Naive B cell (primary cell): ENCODE measurements around the gene TRAF3IP1. TPM values are rescaled to one million over a fixed set of nuclear protein-coding genes. Genes with fewer than 3 reads are reported as not detected.
A peak's percentile ranks its signal among the peaks of the same experiment; 100 is the strongest.

Experiments
- ATAC-seq, 2 donors: fragments of 150-1000 bp; cut with Tn5 transposase; 2 replicates each; pipeline ENCODE4 v1.10.0; 2021; ENCODE audit warnings: low read depth in 2 of 2, mild to moderate bottlenecking in 2 of 2, moderate library complexity in 2 of 2
- DNase-seq: peaks from one replicate; pipeline ENCODE4 v3.0.0; 2022
- H3K27ac Mint-ChIP-seq, 6 donors: one replicate each; pipeline ENCODE4 v1.8.0; 2020 to 2022; ENCODE audit warnings: mild to moderate bottlenecking in 6 of 6, mixed read lengths in 6 of 6, moderate library complexity in 5 of 6, inconsistent platforms in 2 of 6
- H3K27me3 Mint-ChIP-seq, 3 donors: one replicate each; pipeline ENCODE4 v1.8.0; 2021 to 2022; ENCODE audit warnings: mixed read lengths in 3 of 3, mild to moderate bottlenecking in 1 of 3
- H3K36me3 Mint-ChIP-seq, 2 donors: one replicate each; pipeline ENCODE4 v1.8.0; 2020 to 2022; ENCODE audit warnings: mixed read lengths in 2 of 2, inconsistent platforms in 1 of 2, mild to moderate bottlenecking in 1 of 2
- H3K4me1 Mint-ChIP-seq, 3 donors: one replicate each; pipeline ENCODE4 v1.8.0; 2020 to 2022; ENCODE audit warnings: mixed read lengths in 3 of 3, inconsistent platforms in 1 of 3, mild to moderate bottlenecking in 1 of 3, moderate library complexity in 1 of 3
- H3K4me3 Mint-ChIP-seq, 8 donors: one replicate each; pipeline ENCODE4 v1.8.0; 2020 to 2022; ENCODE audit warnings: mild to moderate bottlenecking in 8 of 8, mixed read lengths in 8 of 8, moderate library complexity in 8 of 8, inconsistent platforms in 2 of 8
- H3K9me3 Mint-ChIP-seq, 7 donors: one replicate each; pipeline ENCODE4 v1.8.0; 2020 to 2022; ENCODE audit warnings: mixed read lengths in 7 of 7, mild to moderate bottlenecking in 5 of 7, inconsistent platforms in 2 of 7, moderate library complexity in 1 of 7
- polyA plus RNA-seq, 6 donors: library from polyadenylated mRNA; unstranded; fragments of 300-500 nt; fragmentation: Illumina TruSeq; gene quantifications; one replicate each; pipeline ENCODE4 v1.2.3, GENCODE V29; 2021; ENCODE audit warnings: low read depth in 6 of 6

The TRAF3IP1 gene
- polyA plus RNA-seq, 6 donors from 2014 or later: 2.8 to 5.4 (median 3.5) TPM

GRCh38 chr2:238422285-238422684, 102.0 kb downstream of the TRAF3IP1 start:
- ATAC-seq (no peak), DNase-seq (no peak)
- peaks cover 0 to 6% (median 5%) of the 10 kb centered on the region in 3 donors for H3K27me3 Mint-ChIP-seq
- H3K27ac Mint-ChIP-seq: no peak overlapping the region
- peaks cover 0 to under 1% (median 0%) of the 10 kb centered on the region in 7 donors for H3K9me3 Mint-ChIP-seq
- H3K4me3 Mint-ChIP-seq: peak overlapping the region in 1 of 8 donors; percentile 38
- peaks cover 0 to 5% of the 10 kb centered on the region in 2 donors for H3K36me3 Mint-ChIP-seq
- peaks cover 5 to 6% (median 6%) of the 10 kb centered on the region in 3 donors for H3K4me1 Mint-ChIP-seq

- Mint-ChIP-seq H3K9me3 (no peaks in the 10 kb centered on the region), H3K4me1 (peaks cover 11 to 12% (median 12%) of the 10 kb centered on the region in 3 donors), H3K4me3 (no peak overlapping the region), H3K27me3 (peaks cover 0 to 6% (median 5%) of the 10 kb centered on the region in 3 donors), H3K27ac (no peak overlapping the region), H3K36me3 (peaks cover 0 to 5% of the 10 kb centered on the region in 2 donors)
- no peak for DNase-seq
- no peak for ATAC-seq
Observed at GRCh38 chr2:238422940-238423339, 102.6 kb downstream of the TRAF3IP1 start.

- Mint-ChIP-seq H3K27me3 (no peaks in the 10 kb centered on the region), H3K36me3 (no peaks in the 10 kb centered on the region), H3K27ac (no peak overlapping the region), H3K9me3 (no peaks in the 10 kb centered on the region), H3K4me1 (peaks cover 18 to 20% (median 19%) of the 10 kb centered on the region in 3 donors), H3K4me3 (peak overlapping the region in 4 of 8 donors; percentile 3 to 83 (median 68))
- no peak for ATAC-seq
- no peak for DNase-seq
Observed at GRCh38 chr2:238423561-238424312, 103.4 kb downstream of the TRAF3IP1 start.

- Mint-ChIP-seq H3K27me3 (no peaks in the 10 kb centered on the region), H3K4me1 (peaks cover 20 to 26% (median 25%) of the 10 kb centered on the region in 3 donors), H3K4me3 (peak overlapping the region in 7 of 8 donors; percentile 3 to 83 (median 76)), H3K36me3 (no peaks in the 10 kb centered on the region), H3K27ac (peak overlapping the region in 1 of 6 donors; percentile 84), H3K9me3 (no peaks in the 10 kb centered on the region)
- ATAC-seq: no peak
- no peak for DNase-seq
Observed at GRCh38 chr2:238424313-238424700, 104.0 kb downstream of the TRAF3IP1 start.

- no peak for ATAC-seq
- peak overlapping the region in 7 of 8 donors; percentile 24 to 86 (median 78) for H3K4me3 Mint-ChIP-seq
- H3K27me3 Mint-ChIP-seq: no peaks in the 10 kb centered on the region
- H3K36me3 Mint-ChIP-seq: peaks cover 0 to 6% of the 10 kb centered on the region in 2 donors
- no peaks in the 10 kb centered on the region for H3K9me3 Mint-ChIP-seq
- peak overlapping the region in 3 of 6 donors; percentile 16 to 97 (median 82) for H3K27ac Mint-ChIP-seq
- H3K4me1 Mint-ChIP-seq: peaks cover 27 to 35% (median 33%) of the 10 kb centered on the region in 3 donors
- no peak for DNase-seq
Observed at GRCh38 chr2:238425505-238425978, 105.2 kb downstream of the TRAF3IP1 start.

GRCh38 chr2:238425979-238426567, 105.8 kb downstream of the TRAF3IP1 start:
- Mint-ChIP-seq H3K4me1 (peaks cover 29 to 39% (median 36%) of the 10 kb centered on the region in 3 donors), H3K36me3 (peaks cover 0 to 8% of the 10 kb centered on the region in 2 donors), H3K9me3 (no peaks in the 10 kb centered on the region), H3K4me3 (peak overlapping the region; percentile 86 to 95 (median 90)), H3K27me3 (no peaks in the 10 kb centered on the region), H3K27ac (peak overlapping the region; percentile 63 to 98 (median 94))
- DNase-seq (peak; percentile 3), ATAC-seq (peak in 1 of 2 donors; percentile 35)

- H3K4me3 Mint-ChIP-seq: peak within 1 kb of the TSS; percentile 87 to 95 (median 94)
- peak; percentile 78 to 79 for ATAC-seq
- H3K9me3 Mint-ChIP-seq: no peaks in the 10 kb centered on the region
- DNase-seq: peak; percentile 83
- H3K4me1 Mint-ChIP-seq: peaks cover 33 to 42% (median 40%) of the 10 kb centered on the region in 3 donors
- H3K27me3 Mint-ChIP-seq: no peaks in the 10 kb centered on the region
- peak within 1 kb of the TSS; percentile 90 to 98 (median 96) for H3K27ac Mint-ChIP-seq
- peaks cover 0 to 8% of the 10 kb centered on the region in 2 donors for H3K36me3 Mint-ChIP-seq
Observed at GRCh38 chr2:238426568-238427434, 106.5 kb downstream of the TRAF3IP1 start, which contains the start of gene ASB1. Gene ASB1, plus strand, starts transcription at chr2:238426927. Its CDS starts 144 bp downstream, at chr2:238427071.

GRCh38 chr2:238427435-238428162, 107.3 kb downstream of the TRAF3IP1 start:
- Mint-ChIP-seq H3K4me3 (peak overlapping the region; percentile 87 to 95 (median 94)), H3K9me3 (no peaks in the 10 kb centered on the region), H3K27ac (peak overlapping the region; percentile 82 to 96 (median 92)), H3K27me3 (no peaks in the 10 kb centered on the region), H3K36me3 (peaks cover 0 to 8% of the 10 kb centered on the region in 2 donors), H3K4me1 (peaks cover 38 to 45% (median 42%) of the 10 kb centered on the region in 3 donors)
- ATAC-seq (no peak), DNase-seq (peak; percentile 4)

- peak overlapping the region in 6 of 8 donors; percentile 22 to 95 (median 60) for H3K4me3 Mint-ChIP-seq
- H3K9me3 Mint-ChIP-seq: no peaks in the 10 kb centered on the region
- peak overlapping the region in 5 of 6 donors; percentile 32 to 90 (median 54) for H3K27ac Mint-ChIP-seq
- DNase-seq (no peak), ATAC-seq (no peak)
- H3K27me3 Mint-ChIP-seq: no peaks in the 10 kb centered on the region
- H3K4me1 Mint-ChIP-seq: peaks cover 38 to 55% (median 43%) of the 10 kb centered on the region in 3 donors
- peaks cover 0 to 10% of the 10 kb centered on the region in 2 donors for H3K36me3 Mint-ChIP-seq
Observed at GRCh38 chr2:238428866-238429265, 108.5 kb downstream of the TRAF3IP1 start.

- no peak for ATAC-seq
- peak overlapping the region in 1 of 6 donors; percentile 46 for H3K27ac Mint-ChIP-seq
- peaks cover 0 to 16% of the 10 kb centered on the region in 2 donors for H3K36me3 Mint-ChIP-seq
- no peaks in the 10 kb centered on the region for H3K9me3 Mint-ChIP-seq
- no peak for DNase-seq
- H3K4me3 Mint-ChIP-seq: peak overlapping the region in 1 of 8 donors; percentile 95
- no peaks in the 10 kb centered on the region for H3K27me3 Mint-ChIP-seq
- peaks cover 42 to 60% (median 48%) of the 10 kb centered on the region in 3 donors for H3K4me1 Mint-ChIP-seq
Observed at GRCh38 chr2:238430781-238431180, 110.5 kb downstream of the TRAF3IP1 start.

GRCh38 chr2:238431456-238431855, 111.1 kb downstream of the TRAF3IP1 start:
- no peak for DNase-seq
- Mint-ChIP-seq H3K4me1 (peaks cover 40 to 56% (median 45%) of the 10 kb centered on the region in 3 donors), H3K27me3 (no peaks in the 10 kb centered on the region), H3K9me3 (no peaks in the 10 kb centered on the region), H3K36me3 (peaks cover 4 to 16% of the 10 kb centered on the region in 2 donors), H3K27ac (peak overlapping the region in 3 of 6 donors; percentile 40 to 72 (median 51)), H3K4me3 (peak overlapping the region in 1 of 8 donors; percentile 95)
- no peak for ATAC-seq

GRCh38 chr2:238433300-238433915, 113.1 kb downstream of the TRAF3IP1 start:
- Mint-ChIP-seq H3K27me3 (no peaks in the 10 kb centered on the region), H3K36me3 (peaks cover 10 to 16% of the 10 kb centered on the region in 2 donors), H3K4me3 (no peak overlapping the region), H3K4me1 (peaks cover 31 to 51% (median 36%) of the 10 kb centered on the region in 3 donors), H3K9me3 (no peaks in the 10 kb centered on the region), H3K27ac (peak overlapping the region in 1 of 6 donors; percentile 54)
- ATAC-seq (no peak), DNase-seq (no peak)
